Embryonic facial prominence (tissue), 1 donor: ENCODE measurements around the gene SLC35E1.
"Not testable (repeated sequence)": the region's sequence is repeated elsewhere in the genome, so short reads cannot be mapped to it uniquely, and the experiment has no call there.

ENCODE experiments used
- DNase-seq: peaks from one replicate; pipeline ENCODE4 v3.0.0-alpha.2; 2016; ENCODE audit errors: extremely low spot score

SLC35E1 gene

GRCh38 chr19:16581971-16582343 lies 9.7 kb upstream of the SLC35E1 start:
- no peak for DNase-seq

GRCh38 chr19:16581145-16581970 lies 9.1 kb upstream of the SLC35E1 start:
- DNase-seq, result no peak

- DNase-seq, result no peak
These were observed 7.2 kb upstream of the SLC35E1 start for GRCh38 chr19:16579381-16579780.

- DNase-seq, result no peak
These were observed 5.3 kb upstream of the SLC35E1 start for GRCh38 chr19:16577531-16577985.

- no peak for DNase-seq
These were observed 4.7 kb upstream of the SLC35E1 start for GRCh38 chr19:16576690-16577530.

GRCh38 chr19:16575861-16576689 lies 3.9 kb upstream of the SLC35E1 start:
- no peak for DNase-seq

- DNase-seq, result no peak
These were observed 3.1 kb upstream of the SLC35E1 start for GRCh38 chr19:16575282-16575681.

GRCh38 chr19:16573925-16574324 lies 1.7 kb upstream of the SLC35E1 start:
- no peak for DNase-seq

- DNase-seq, result no peak
These were observed 1.1 kb upstream of the SLC35E1 start for GRCh38 chr19:16573296-16573695.

GRCh38 chr19:16571822-16572331 lies 338 bp downstream of the SLC35E1 start:
- no peak for DNase-seq

GRCh38 chr19:16571283-16571682 lies 932 bp downstream of the SLC35E1 start:
- DNase-seq, result no peak

GRCh38 chr19:16569609-16570320 lies 2.5 kb downstream of the SLC35E1 start:
- DNase-seq, result no peak

GRCh38 chr19:16566702-16567101 lies 5.5 kb downstream of the SLC35E1 start:
- no peak for DNase-seq

GRCh38 chr19:16566161-16566560 lies 6.1 kb downstream of the SLC35E1 start:
- no peak for DNase-seq

- DNase-seq, result no peak
These were observed 7.4 kb downstream of the SLC35E1 start for GRCh38 chr19:16564842-16565241.

GRCh38 chr19:16562608-16563025 lies 9.6 kb downstream of the SLC35E1 start:
- DNase-seq, result no peak

GRCh38 chr19:16561382-16561781 lies 10.8 kb downstream of the SLC35E1 start:
- DNase-seq, result no peak

GRCh38 chr19:16559780-16560276 lies 12.4 kb downstream of the SLC35E1 start:
- DNase-seq, result no peak

- DNase-seq, result no peak
These were observed 17.4 kb downstream of the SLC35E1 start for GRCh38 chr19:16554776-16555175.

GRCh38 chr19:16551902-16552301 lies 20.3 kb downstream of the SLC35E1 start:
- not testable (repeated sequence) for DNase-seq

GRCh38 chr19:16548956-16549355 lies 23.3 kb downstream of the SLC35E1 start:
- no peak for DNase-seq
